Measurements from ENCODE around the gene CPM.
"Not testable (repeated sequence)": the region's sequence is repeated elsewhere in the genome, so short reads cannot be mapped to it uniquely, and the experiment has no call there.

Gene CPM

GRCh38 chr12:68851592-68852306 lies 81.2 kb downstream of the CPM start:
- DNase-seq (ENCODE audit: low spot score) = no peak

- DNase-seq (ENCODE audit: low spot score) = no peak
Observed at GRCh38 chr12:68850390-68850789, 82.6 kb downstream of the CPM start.

GRCh38 chr12:68846811-68847210 lies 86.2 kb downstream of the CPM start:
- DNase-seq (ENCODE audit: low spot score) = no peak

GRCh38 chr12:68844788-68845695 lies 87.9 kb downstream of the CPM start:
- no peak for DNase-seq (ENCODE audit: low spot score)

- DNase-seq (ENCODE audit: low spot score) = no peak
Observed at GRCh38 chr12:68844318-68844745, 88.6 kb downstream of the CPM start.

GRCh38 chr12:68842784-68843567 lies 90.0 kb downstream of the CPM start:
- DNase-seq (ENCODE audit: low spot score) = no peak

GRCh38 chr12:68842123-68842522 lies 90.8 kb downstream of the CPM start:
- DNase-seq (ENCODE audit: low spot score) = no peak

GRCh38 chr12:68841717-68842116 lies 91.3 kb downstream of the CPM start:
- DNase-seq (ENCODE audit: low spot score) = no peak

- not testable (repeated sequence) for DNase-seq (ENCODE audit: low spot score)
Observed at GRCh38 chr12:68841175-68841574, 91.8 kb downstream of the CPM start.

- DNase-seq (ENCODE audit: low spot score) = no peak
Observed at GRCh38 chr12:68839183-68840147, 93.5 kb downstream of the CPM start.

GRCh38 chr12:68838046-68838886 lies 94.7 kb downstream of the CPM start:
- no peak for DNase-seq (ENCODE audit: low spot score)

- DNase-seq (ENCODE audit: low spot score) = no peak
Observed at GRCh38 chr12:68837215-68837614, 95.8 kb downstream of the CPM start.

- DNase-seq (ENCODE audit: low spot score) = no peak
Observed at GRCh38 chr12:68835333-68835908, 97.5 kb downstream of the CPM start.

GRCh38 chr12:68833508-68833907 lies 99.5 kb downstream of the CPM start:
- DNase-seq (ENCODE audit: low spot score) = no peak

- DNase-seq (ENCODE audit: low spot score) = no peak
Observed at GRCh38 chr12:68832504-68832867, 100.5 kb downstream of the CPM start.

- DNase-seq (ENCODE audit: low spot score) = no peak
Observed at GRCh38 chr12:68831751-68832503, 101.0 kb downstream of the CPM start.

GRCh38 chr12:68831272-68831671 lies 101.7 kb downstream of the CPM start:
- DNase-seq (ENCODE audit: low spot score) = peak; percentile 29

- no peak for DNase-seq (ENCODE audit: low spot score)
Observed at GRCh38 chr12:68828672-68829068, 104.3 kb downstream of the CPM start.

Measured in NAMALWA (cell line).